ENCODE results near the gene PSKH1. TPM values are rescaled to one million over a fixed set of nuclear protein-coding genes. Genes with fewer than 3 reads are reported as not detected.

PSKH1 gene
- total RNA-seq, 2 donors from 2014 or later: 32.1 to 37.4 TPM

GRCh38 chr16:67961551-67961957 is 68.5 kb downstream of the PSKH1 start:
- peaks cover 16% of the 10 kb centered on the region for H3K4me1 ChIP-seq (ENCODE audit: control insufficient read depth, insufficient read depth, low read length)
- Mint-ChIP-seq H3K36me3 (ENCODE audit: low read depth) (peaks cover 44% of the 10 kb centered on the region), H3K4me3 (no peak overlapping the region), H3K9me3 (no peaks in the 10 kb centered on the region), H3K4me1 (peaks cover 4% of the 10 kb centered on the region), H3K27ac (no peak overlapping the region), H3K27me3 (ENCODE audit: insufficient read depth) (no peaks in the 10 kb centered on the region)
- no peaks in the 10 kb centered on the region for H3K27me3 ChIP-seq (ENCODE audit: control insufficient read depth, insufficient read depth, low read length, poor library complexity, severe bottlenecking)
- no peak overlapping the region for H3K9ac ChIP-seq (ENCODE audit: extremely low read depth, low read length, poor library complexity, severe bottlenecking)
- DNase-seq: no peak
- WGBS, 2 experiments (ENCODE audit: insufficient coverage in 1 of 2, insufficient read length in 1 of 2): 97% methylated on average over 7 to 13 of the region's 13 CpGs
- no peak for TF ChIP-seq CTCF (conservative IDR thresholded peaks at IDR 0.05)
- peaks cover 60% of the 10 kb centered on the region for H3K36me3 ChIP-seq (ENCODE audit: control insufficient read depth, insufficient read depth, low read length)
- H3K9me3 ChIP-seq (ENCODE audit: control insufficient read depth, low read length): no peaks in the 10 kb centered on the region
- no peak overlapping the region for H3K4me3 ChIP-seq (ENCODE audit: low read length)
- no peak overlapping the region for H3K27ac ChIP-seq (ENCODE audit: low read depth, low read length)

GRCh38 chr16:67962135-67962534 is 69.1 kb downstream of the PSKH1 start:
- Histone ChIP-seq H3K27me3 (ENCODE audit: control insufficient read depth, insufficient read depth, low read length, poor library complexity, severe bottlenecking) (no peaks in the 10 kb centered on the region), H3K27ac (ENCODE audit: low read depth, low read length) (no peak overlapping the region), H3K4me1 (ENCODE audit: control insufficient read depth, insufficient read depth, low read length) (peaks cover 16% of the 10 kb centered on the region), H3K36me3 (ENCODE audit: control insufficient read depth, insufficient read depth, low read length) (peaks cover 60% of the 10 kb centered on the region), H3K4me3 (ENCODE audit: low read length) (no peak overlapping the region), H3K9me3 (ENCODE audit: control insufficient read depth, low read length) (no peaks in the 10 kb centered on the region), H3K9ac (ENCODE audit: extremely low read depth, low read length, poor library complexity, severe bottlenecking) (no peak overlapping the region)
- Mint-ChIP-seq H3K4me3 (no peak overlapping the region), H3K9me3 (no peaks in the 10 kb centered on the region), H3K4me1 (peaks cover 9% of the 10 kb centered on the region), H3K36me3 (ENCODE audit: low read depth) (peaks cover 44% of the 10 kb centered on the region), H3K27me3 (ENCODE audit: insufficient read depth) (no peaks in the 10 kb centered on the region), H3K27ac (no peak overlapping the region)
- DNase-seq: no peak
- TF ChIP-seq CTCF (conservative IDR thresholded peaks at IDR 0.05): no peak
- 93 to 97% methylated on average over 5 to 8 of the region's 8 CpGs for WGBS, 2 experiments (ENCODE audit: insufficient coverage in 1 of 2, insufficient read length in 1 of 2)

GRCh38 chr16:67963292-67963661 is 70.2 kb downstream of the PSKH1 start:
- H3K4me3 Mint-ChIP-seq: no peak overlapping the region
- peaks cover 35% of the 10 kb centered on the region for H3K36me3 Mint-ChIP-seq (ENCODE audit: low read depth)
- no peak overlapping the region for H3K27ac Mint-ChIP-seq
- Histone ChIP-seq H3K27ac (ENCODE audit: low read depth, low read length) (no peak overlapping the region), H3K4me1 (ENCODE audit: control insufficient read depth, insufficient read depth, low read length) (peaks cover 16% of the 10 kb centered on the region), H3K9ac (ENCODE audit: extremely low read depth, low read length, poor library complexity, severe bottlenecking) (no peak overlapping the region), H3K4me3 (ENCODE audit: low read length) (no peak overlapping the region), H3K9me3 (ENCODE audit: control insufficient read depth, low read length) (no peaks in the 10 kb centered on the region), H3K27me3 (ENCODE audit: control insufficient read depth, insufficient read depth, low read length, poor library complexity, severe bottlenecking) (no peaks in the 10 kb centered on the region), H3K36me3 (ENCODE audit: control insufficient read depth, insufficient read depth, low read length) (peaks cover 49% of the 10 kb centered on the region)
- 93% methylated on average over 2 of the region's 2 CpGs for WGBS, 2 experiments (ENCODE audit: insufficient coverage in 1 of 2, insufficient read length in 1 of 2)
- H3K4me1 Mint-ChIP-seq: peaks cover 15% of the 10 kb centered on the region
- TF ChIP-seq CTCF (conservative IDR thresholded peaks at IDR 0.05): no peak
- no peak for DNase-seq
- no peaks in the 10 kb centered on the region for H3K9me3 Mint-ChIP-seq
- H3K27me3 Mint-ChIP-seq (ENCODE audit: insufficient read depth): peaks cover 2% of the 10 kb centered on the region
